D721Med (cell line): ENCODE data around the gene HDLBP.
A peak's percentile ranks its signal among the peaks of the same experiment; 100 is the strongest.

Experiments used
- DNase-seq: peaks from one replicate; pipeline ENCODE4 v3.0.0; 2011; ENCODE audit warnings: low spot score; ENCODE audit not compliant: insufficient read length
- FAIRE-seq: peaks from 2 replicates; lab custom pipeline; 2011; peaks lifted over from hg19 to GRCh38; lab: Jason Lieb, UNC
- CTCF ChIP-seq: IDR thresholded peaks from 2 replicates; pipeline ENCODE4 v1.5.1; 2012; ENCODE audit warnings: mild to moderate bottlenecking, control low read depth; ENCODE audit not compliant: insufficient read depth; ENCODE audit errors: missing control alignments

The HDLBP gene

GRCh38 chr2:241268306-241268705 lies 47.2 kb downstream of the HDLBP start:
- no peak for DNase-seq
- FAIRE-seq, result no peak
- TF ChIP-seq CTCF, result no peak

- DNase-seq (no peak), FAIRE-seq (no peak)
- TF ChIP-seq CTCF, result no peak
Measured at GRCh38 chr2:241267249-241268067, 48.0 kb downstream of the HDLBP start.

GRCh38 chr2:241265506-241265905 lies 50.0 kb downstream of the HDLBP start:
- no peak for DNase-seq
- no peak for FAIRE-seq
- TF ChIP-seq CTCF, result no peak

- no peak for DNase-seq
- FAIRE-seq, result no peak
Measured at GRCh38 chr2:241263061-241263460, 52.4 kb downstream of the HDLBP start.

GRCh38 chr2:241261628-241262027 lies 53.8 kb downstream of the HDLBP start:
- no peak for DNase-seq
- TF ChIP-seq CTCF, result no peak
- no peak for FAIRE-seq

More at GRCh38 chr2:241263061-241263460, 52.4 kb downstream of the HDLBP start:
- no peak for TF ChIP-seq CTCF

- DNase-seq, result no peak
- no peak for FAIRE-seq
- no peak for TF ChIP-seq CTCF
Measured at GRCh38 chr2:241260911-241261310, 54.6 kb downstream of the HDLBP start.

GRCh38 chr2:241258505-241259280 lies 56.8 kb downstream of the HDLBP start:
- TF ChIP-seq CTCF, result no peak
- FAIRE-seq (no peak), DNase-seq (peak; percentile 7)
